Measurements from ENCODE around the gene PID1. TPM values are rescaled to one million over a fixed set of nuclear protein-coding genes. Genes with fewer than 3 reads are reported as not detected.

Gene PID1
- total and polyA plus RNA-seq, 10 donors = 3.2 to 30.0 (median 14.7) TPM

DNA sequence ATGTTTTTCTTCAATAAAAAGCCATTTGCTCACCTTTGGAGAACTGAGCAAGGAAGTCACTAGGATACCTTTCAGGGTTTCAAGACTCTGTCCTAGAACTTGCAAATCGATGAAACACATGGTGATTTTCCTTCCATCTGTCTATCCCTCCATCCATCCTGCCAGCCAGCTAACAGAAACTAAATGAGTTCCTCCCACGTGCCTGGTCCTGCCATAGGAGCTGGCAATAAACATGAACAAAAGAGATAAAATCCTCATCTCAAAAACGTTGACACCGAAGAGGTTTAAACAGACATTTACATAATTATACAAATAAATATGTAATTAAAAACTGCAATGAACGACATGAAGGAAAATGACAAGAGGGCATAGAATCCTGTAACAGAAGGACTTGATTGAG, 249.0 kb downstream of the PID1 start:
- Histone ChIP-seq H3K27ac (no peak overlapping the region), H3K4me1 (no peaks in the 10 kb centered on the region), H3K36me3 (no peaks in the 10 kb centered on the region), H3K4me3 (no peak overlapping the region), H3K27me3 (replicated peaks in 1 of 7) (no peaks in the 10 kb centered on the region), H3K9me3 (peaks cover 0 to 11% (median 0%) of the 10 kb centered on the region in 8 donors)
- TF ChIP-seq POLR2A (IDR thresholded peaks at IDR 0.05) = no peak
- TF ChIP-seq, protein P1, sequence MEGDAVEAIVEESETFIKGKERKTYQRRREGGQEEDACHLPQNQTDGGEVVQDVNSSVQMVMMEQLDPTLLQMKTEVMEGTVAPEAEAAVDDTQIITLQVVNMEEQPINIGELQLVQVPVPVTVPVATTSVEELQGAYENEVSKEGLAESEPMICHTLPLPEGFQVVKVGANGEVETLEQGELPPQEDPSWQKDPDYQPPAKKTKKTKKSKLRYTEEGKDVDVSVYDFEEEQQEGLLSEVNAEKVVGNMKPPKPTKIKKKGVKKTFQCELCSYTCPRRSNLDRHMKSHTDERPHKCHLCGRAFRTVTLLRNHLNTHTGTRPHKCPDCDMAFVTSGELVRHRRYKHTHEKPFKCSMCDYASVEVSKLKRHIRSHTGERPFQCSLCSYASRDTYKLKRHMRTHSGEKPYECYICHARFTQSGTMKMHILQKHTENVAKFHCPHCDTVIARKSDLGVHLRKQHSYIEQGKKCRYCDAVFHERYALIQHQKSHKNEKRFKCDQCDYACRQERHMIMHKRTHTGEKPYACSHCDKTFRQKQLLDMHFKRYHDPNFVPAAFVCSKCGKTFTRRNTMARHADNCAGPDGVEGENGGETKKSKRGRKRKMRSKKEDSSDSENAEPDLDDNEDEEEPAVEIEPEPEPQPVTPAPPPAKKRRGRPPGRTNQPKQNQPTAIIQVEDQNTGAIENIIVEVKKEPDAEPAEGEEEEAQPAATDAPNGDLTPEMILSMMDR (IDR thresholded peaks at IDR 0.05 in 8 of 11, conservative IDR thresholded peaks at IDR 0.05 in 3 of 11) = no peak
- TF ChIP-seq POLR2AphosphoS5 (IDR thresholded peaks at IDR 0.05) = no peak
- 69 to 87% (median 73%) methylated on average over 5 of the region's 5 CpGs for WGBS, 5 donors
- no peak for DNase-seq
- intact Hi-C loops (cut with DNase I; ENCODE audit: low total_unique reads) = no loop called here

DNA sequence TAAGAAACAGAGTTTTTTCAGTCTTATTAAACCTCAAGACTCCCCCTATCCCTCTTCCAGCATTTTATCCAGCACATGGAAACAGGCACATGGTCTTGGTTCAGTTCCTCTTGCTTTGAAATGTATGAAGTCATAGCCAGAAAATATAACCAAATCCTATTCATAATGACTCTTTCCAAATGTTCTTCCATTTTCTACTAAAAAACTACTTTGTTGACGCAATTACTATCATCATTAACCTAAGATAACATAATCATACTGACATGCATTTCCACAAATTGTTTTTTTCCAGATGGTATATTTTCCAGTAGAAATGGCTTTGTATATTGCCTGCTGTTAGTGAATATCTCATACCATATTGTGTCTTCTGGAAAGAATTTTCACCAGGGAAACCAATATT, 261.3 kb downstream of the PID1 start:
- Histone ChIP-seq H3K9me3 (no peaks in the 10 kb centered on the region), H3K27me3 (replicated peaks in 1 of 7) (no peaks in the 10 kb centered on the region), H3K4me3 (no peak overlapping the region), H3K36me3 (no peaks in the 10 kb centered on the region), H3K27ac (no peak overlapping the region), H3K4me1 (no peaks in the 10 kb centered on the region)
- 72 to 83% (median 77%) methylated on average over 1 of the region's 1 CpG for WGBS, 5 donors
- no peak for TF ChIP-seq POLR2A (IDR thresholded peaks at IDR 0.05)
- TF ChIP-seq, protein P1 (IDR thresholded peaks at IDR 0.05 in 8 of 11, conservative IDR thresholded peaks at IDR 0.05 in 3 of 11) = no peak
- TF ChIP-seq POLR2AphosphoS5 (IDR thresholded peaks at IDR 0.05) = no peak
- intact Hi-C loops (cut with DNase I; ENCODE audit: low total_unique reads) = no loop called here
- DNase-seq = no peak

DNA sequence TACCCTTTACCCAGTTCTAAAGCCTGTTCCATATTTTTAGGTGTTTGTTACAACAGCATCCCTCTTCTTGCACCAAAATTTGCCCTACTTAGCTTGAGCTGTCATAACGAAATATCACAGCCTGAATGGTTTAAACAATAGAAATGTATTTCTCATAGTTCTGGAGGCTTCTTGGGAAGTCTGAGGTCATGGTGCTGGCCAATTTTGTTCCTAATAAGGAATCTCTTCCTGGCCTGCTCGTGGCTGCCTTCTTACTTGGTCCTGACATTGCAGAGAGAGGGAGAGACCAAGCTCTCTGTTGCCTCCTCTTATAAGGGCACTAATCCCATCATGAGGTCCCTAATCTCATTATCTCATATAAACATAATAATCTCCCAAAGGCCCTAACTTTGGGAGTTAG, 267.8 kb downstream of the PID1 start:
- intact Hi-C loops (cut with DNase I; ENCODE audit: low total_unique reads) = no loop called here
- peaks cover 0 to 28% (median 19%) of the 10 kb centered on the region in 8 donors for H3K9me3 ChIP-seq
- TF ChIP-seq, protein P1 (IDR thresholded peaks at IDR 0.05 in 8 of 11, conservative IDR thresholded peaks at IDR 0.05 in 3 of 11) = no peak
- TF ChIP-seq POLR2A (IDR thresholded peaks at IDR 0.05) (no peak), POLR2AphosphoS5 (IDR thresholded peaks at IDR 0.05) (no peak)
- no peaks in the 10 kb centered on the region for H3K27me3 ChIP-seq (replicated peaks in 1 of 7)
- H3K4me3 ChIP-seq = no peak overlapping the region
- no peak overlapping the region for H3K27ac ChIP-seq
- WGBS, 5 donors = 24 to 46% (median 33%) methylated on average over 2 of the region's 2 CpGs
- no peak for DNase-seq
- no peaks in the 10 kb centered on the region for H3K4me1 ChIP-seq
- no peaks in the 10 kb centered on the region for H3K36me3 ChIP-seq

DNA sequence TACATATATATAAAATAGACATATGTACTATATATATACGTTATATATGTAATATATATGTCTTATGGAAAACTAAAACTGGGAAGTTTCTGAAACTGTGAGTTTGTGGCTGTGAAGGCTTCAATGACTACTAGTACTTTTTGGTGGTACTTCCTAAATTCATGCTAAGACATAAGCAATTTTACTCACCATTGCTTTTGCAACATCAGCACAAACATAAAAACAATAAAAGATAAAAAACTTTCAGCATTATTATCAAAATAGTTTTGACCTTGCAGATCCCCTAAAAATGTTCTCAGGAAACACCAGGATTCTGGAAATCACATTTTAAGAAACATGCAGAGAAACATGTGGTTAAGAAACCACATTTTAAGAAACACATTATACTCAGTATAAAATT, 269.9 kb downstream of the PID1 start:
- intact Hi-C loops (cut with DNase I; ENCODE audit: low total_unique reads) = no loop called here
- H3K9me3 ChIP-seq = peaks cover 0 to 43% (median 20%) of the 10 kb centered on the region in 8 donors
- H3K27ac ChIP-seq = no peak overlapping the region
- TF ChIP-seq POLR2AphosphoS5 (IDR thresholded peaks at IDR 0.05) = no peak
- H3K4me3 ChIP-seq = no peak overlapping the region
- H3K36me3 ChIP-seq = no peaks in the 10 kb centered on the region
- no peak for DNase-seq
- H3K27me3 ChIP-seq (replicated peaks in 1 of 7) = no peaks in the 10 kb centered on the region
- no peaks in the 10 kb centered on the region for H3K4me1 ChIP-seq
- 55 to 65% (median 62%) methylated on average over 1 of the region's 1 CpG for WGBS, 5 donors

DNA sequence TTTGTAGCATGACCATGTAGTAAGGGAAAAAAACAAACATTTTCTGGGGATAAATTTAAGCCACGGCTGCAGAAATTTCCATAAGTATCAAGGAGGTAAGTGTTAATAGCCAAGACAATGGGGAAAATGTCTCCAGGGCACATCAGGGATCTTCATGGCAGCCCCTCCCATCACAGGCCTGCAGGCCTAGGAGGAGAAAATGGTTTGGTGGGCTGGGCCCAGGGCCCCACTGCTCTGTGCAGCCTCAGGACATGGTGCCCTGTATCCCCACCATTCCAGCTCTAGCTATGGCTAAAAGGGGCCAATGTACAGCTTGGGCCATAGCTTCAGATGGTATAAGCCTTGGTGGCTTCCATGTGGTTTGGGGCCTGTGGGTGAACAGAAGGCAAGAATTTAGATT, 271.8 kb downstream of the PID1 start:
- Histone ChIP-seq H3K27ac (no peak overlapping the region), H3K9me3 (peaks cover 0 to 45% (median 20%) of the 10 kb centered on the region in 8 donors), H3K4me1 (no peaks in the 10 kb centered on the region), H3K36me3 (no peaks in the 10 kb centered on the region), H3K4me3 (no peak overlapping the region), H3K27me3 (replicated peaks in 1 of 7) (no peaks in the 10 kb centered on the region)
- intact Hi-C loops (cut with DNase I; ENCODE audit: low total_unique reads) = no loop called here
- no peak for DNase-seq
- TF ChIP-seq POLR2A (IDR thresholded peaks at IDR 0.05) = no peak
- TF ChIP-seq, protein P1 (IDR thresholded peaks at IDR 0.05 in 8 of 11, conservative IDR thresholded peaks at IDR 0.05 in 3 of 11) = no peak
- WGBS, 5 donors = 33 to 85% (median 71%) methylated on average over 1 of the region's 1 CpG
